ENCODE measurements around the gene POU1F1. TPM values are rescaled to one million over a fixed set of nuclear protein-coding genes. Genes with fewer than 3 reads are reported as not detected.
A peak's percentile ranks its signal among the peaks of the same experiment; 100 is the strongest.

The POU1F1 gene
- total RNA-seq, 1 donor from 2014 or later, result not detected

DNA sequence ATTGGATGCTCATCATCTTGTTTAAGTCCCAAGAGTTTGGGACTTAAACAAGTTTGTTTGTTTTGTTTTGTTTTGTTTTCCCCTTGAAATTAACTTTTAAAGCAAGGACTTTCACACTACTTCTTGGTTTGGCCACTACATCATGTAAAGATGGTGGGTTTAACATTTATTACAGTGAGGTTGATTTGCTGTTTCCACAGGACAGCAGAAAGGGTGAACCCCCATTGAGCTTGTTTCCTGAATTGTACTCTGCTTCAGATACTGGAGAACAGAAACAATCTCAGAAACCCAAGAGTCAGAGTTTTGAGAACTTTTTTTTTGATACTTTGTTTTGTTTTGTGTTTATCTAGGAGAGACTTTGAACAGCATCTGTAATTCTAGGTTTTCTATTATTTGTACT, 6.7 kb downstream of the POU1F1 start:
- Mint-ChIP-seq H3K9me3 (ENCODE audit: unreplicated experiment) (no peaks in the 10 kb centered on the region), H3K36me3 (ENCODE audit: low read depth, unreplicated experiment) (no peaks in the 10 kb centered on the region), H3K27ac (ENCODE audit: unreplicated experiment) (no peak overlapping the region), H3K27me3 (ENCODE audit: unreplicated experiment) (no peaks in the 10 kb centered on the region), H3K4me3 (ENCODE audit: unreplicated experiment) (no peak overlapping the region), H3K4me1 (ENCODE audit: unreplicated experiment) (peaks cover 13% of the 10 kb centered on the region)
- TF ChIP-seq, protein P1, sequence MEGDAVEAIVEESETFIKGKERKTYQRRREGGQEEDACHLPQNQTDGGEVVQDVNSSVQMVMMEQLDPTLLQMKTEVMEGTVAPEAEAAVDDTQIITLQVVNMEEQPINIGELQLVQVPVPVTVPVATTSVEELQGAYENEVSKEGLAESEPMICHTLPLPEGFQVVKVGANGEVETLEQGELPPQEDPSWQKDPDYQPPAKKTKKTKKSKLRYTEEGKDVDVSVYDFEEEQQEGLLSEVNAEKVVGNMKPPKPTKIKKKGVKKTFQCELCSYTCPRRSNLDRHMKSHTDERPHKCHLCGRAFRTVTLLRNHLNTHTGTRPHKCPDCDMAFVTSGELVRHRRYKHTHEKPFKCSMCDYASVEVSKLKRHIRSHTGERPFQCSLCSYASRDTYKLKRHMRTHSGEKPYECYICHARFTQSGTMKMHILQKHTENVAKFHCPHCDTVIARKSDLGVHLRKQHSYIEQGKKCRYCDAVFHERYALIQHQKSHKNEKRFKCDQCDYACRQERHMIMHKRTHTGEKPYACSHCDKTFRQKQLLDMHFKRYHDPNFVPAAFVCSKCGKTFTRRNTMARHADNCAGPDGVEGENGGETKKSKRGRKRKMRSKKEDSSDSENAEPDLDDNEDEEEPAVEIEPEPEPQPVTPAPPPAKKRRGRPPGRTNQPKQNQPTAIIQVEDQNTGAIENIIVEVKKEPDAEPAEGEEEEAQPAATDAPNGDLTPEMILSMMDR (IDR thresholded peaks at IDR 0.05; ENCODE audit: unreplicated experiment), result no peak
- DNase-seq (ENCODE audit: low spot score), result no peak

DNA sequence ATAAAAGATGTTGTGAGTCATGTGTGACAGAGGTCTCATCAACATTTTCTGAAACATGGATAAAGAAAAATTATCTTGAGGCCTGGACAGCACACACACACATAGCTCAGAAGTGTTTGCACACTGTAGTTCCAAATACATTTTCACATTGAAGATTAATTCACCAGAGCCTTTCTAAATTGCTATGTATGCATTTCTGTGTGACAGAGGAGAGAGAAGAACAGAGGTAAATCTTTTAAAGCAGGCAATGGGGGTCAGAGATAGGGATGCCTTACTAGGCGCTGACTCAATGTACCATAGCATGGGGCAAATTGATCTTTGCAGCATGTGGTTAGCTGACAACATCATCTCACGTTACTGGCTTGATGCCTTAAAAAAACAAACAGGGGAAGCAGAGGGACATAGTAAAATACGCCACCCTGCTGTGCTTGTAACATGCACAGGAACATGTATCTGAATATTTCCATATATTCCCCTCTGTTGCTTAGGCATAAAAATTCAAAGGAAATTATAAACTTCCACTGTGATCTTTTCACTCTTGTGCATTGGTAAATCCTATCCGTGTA, 7.7 kb downstream of the POU1F1 start:
- Mint-ChIP-seq H3K9me3 (ENCODE audit: unreplicated experiment) (no peaks in the 10 kb centered on the region), H3K27me3 (ENCODE audit: unreplicated experiment) (no peaks in the 10 kb centered on the region), H3K4me1 (ENCODE audit: unreplicated experiment) (peaks cover 18% of the 10 kb centered on the region), H3K4me3 (ENCODE audit: unreplicated experiment) (no peak overlapping the region), H3K27ac (ENCODE audit: unreplicated experiment) (no peak overlapping the region), H3K36me3 (ENCODE audit: low read depth, unreplicated experiment) (no peaks in the 10 kb centered on the region)
- DNase-seq (ENCODE audit: low spot score), result no peak
- TF ChIP-seq, protein P1 (IDR thresholded peaks at IDR 0.05; ENCODE audit: unreplicated experiment), result no peak

DNA sequence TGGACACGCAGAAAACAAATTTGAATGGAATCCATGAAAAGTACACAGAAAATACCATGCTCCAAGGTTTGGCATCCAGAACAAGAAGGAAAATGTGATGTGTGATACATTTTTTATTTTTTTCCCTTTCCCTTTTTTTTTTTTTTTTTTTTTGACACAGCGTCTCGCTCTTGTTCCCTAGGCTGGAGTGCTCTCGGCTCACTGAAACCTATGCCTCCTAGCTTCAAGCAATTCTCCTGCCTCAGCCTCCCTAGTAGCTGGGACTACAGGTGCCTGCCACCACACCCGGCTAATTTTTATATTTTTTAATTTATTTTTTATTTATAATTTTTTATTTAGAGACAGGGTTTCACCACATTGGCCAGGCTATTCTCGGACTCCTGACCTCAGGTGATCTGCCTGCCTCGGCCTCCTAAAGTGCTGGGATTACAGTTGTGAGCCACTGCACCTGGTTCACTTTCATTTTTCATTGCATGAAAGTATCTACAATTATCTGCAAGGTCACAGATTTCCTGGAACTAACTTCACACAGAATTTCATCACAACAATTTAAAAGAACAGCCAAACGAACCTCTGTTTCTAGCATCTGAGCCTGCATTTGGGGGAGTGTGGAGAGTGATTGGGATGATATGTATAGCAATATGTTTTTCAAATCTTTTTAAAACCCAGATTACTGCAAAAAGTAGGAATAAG, 8.3 kb downstream of the POU1F1 start:
- H3K36me3 Mint-ChIP-seq (ENCODE audit: low read depth, unreplicated experiment), result no peaks in the 10 kb centered on the region
- H3K27me3 Mint-ChIP-seq (ENCODE audit: unreplicated experiment), result no peaks in the 10 kb centered on the region
- no peak for DNase-seq (ENCODE audit: low spot score)
- peaks cover 18% of the 10 kb centered on the region for H3K4me1 Mint-ChIP-seq (ENCODE audit: unreplicated experiment)
- TF ChIP-seq, protein P1 (IDR thresholded peaks at IDR 0.05; ENCODE audit: unreplicated experiment), result no peak
- no peaks in the 10 kb centered on the region for H3K9me3 Mint-ChIP-seq (ENCODE audit: unreplicated experiment)
- H3K4me3 Mint-ChIP-seq (ENCODE audit: unreplicated experiment), result no peak overlapping the region
- no peak overlapping the region for H3K27ac Mint-ChIP-seq (ENCODE audit: unreplicated experiment)

DNA sequence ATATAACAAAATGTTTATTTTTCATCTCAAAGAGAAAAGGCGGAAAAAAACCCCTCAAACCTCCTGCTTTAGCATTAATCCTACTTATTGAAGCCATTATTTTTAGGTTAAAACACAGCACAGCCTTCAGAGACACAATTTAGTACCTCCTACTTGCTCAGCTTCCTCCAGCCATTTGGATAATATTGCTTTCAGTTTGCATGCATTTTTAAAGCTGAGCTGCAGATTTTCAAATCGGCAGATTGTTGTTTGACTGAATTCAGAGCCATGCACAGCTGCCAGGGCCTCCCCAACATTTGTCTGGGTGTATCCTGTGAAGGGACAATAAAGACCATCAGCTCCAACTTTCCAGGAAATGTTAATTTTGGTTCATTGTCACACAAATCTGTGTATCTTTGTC, 14.5 kb downstream of the POU1F1 start:
- TF ChIP-seq, protein P1 (IDR thresholded peaks at IDR 0.05; ENCODE audit: unreplicated experiment), result no peak
- no peaks in the 10 kb centered on the region for H3K9me3 Mint-ChIP-seq (ENCODE audit: unreplicated experiment)
- H3K36me3 Mint-ChIP-seq (ENCODE audit: low read depth, unreplicated experiment), result no peaks in the 10 kb centered on the region
- no peak overlapping the region for H3K27ac Mint-ChIP-seq (ENCODE audit: unreplicated experiment)
- H3K27me3 Mint-ChIP-seq (ENCODE audit: unreplicated experiment), result no peaks in the 10 kb centered on the region
- no peak for DNase-seq (ENCODE audit: low spot score)
- H3K4me3 Mint-ChIP-seq (ENCODE audit: unreplicated experiment), result no peak overlapping the region
- H3K4me1 Mint-ChIP-seq (ENCODE audit: unreplicated experiment), result peaks cover 10% of the 10 kb centered on the region

DNA sequence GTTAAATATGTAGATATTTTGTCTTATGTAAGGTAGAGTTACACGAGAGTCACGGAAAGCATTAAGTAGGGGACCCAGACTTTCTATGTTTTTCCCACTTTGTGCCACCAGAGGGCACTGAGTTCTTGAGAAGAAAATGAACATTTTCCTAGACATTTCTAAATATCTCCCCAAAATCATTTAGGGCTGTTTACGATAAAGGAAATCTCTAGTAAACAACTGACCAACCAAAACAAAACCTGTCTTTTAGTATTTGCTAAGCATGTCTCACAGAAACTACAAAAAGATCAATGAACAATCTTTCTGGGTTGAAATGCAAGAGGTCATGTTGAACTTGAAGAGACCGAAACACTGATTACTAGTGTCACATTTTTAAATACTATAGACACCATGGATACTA, 16.1 kb downstream of the POU1F1 start:
- H3K4me1 Mint-ChIP-seq (ENCODE audit: unreplicated experiment), result peaks cover 10% of the 10 kb centered on the region
- no peaks in the 10 kb centered on the region for H3K27me3 Mint-ChIP-seq (ENCODE audit: unreplicated experiment)
- no peak overlapping the region for H3K4me3 Mint-ChIP-seq (ENCODE audit: unreplicated experiment)
- TF ChIP-seq, protein P1 (IDR thresholded peaks at IDR 0.05; ENCODE audit: unreplicated experiment), result peak; percentile 81
- no peaks in the 10 kb centered on the region for H3K36me3 Mint-ChIP-seq (ENCODE audit: low read depth, unreplicated experiment)
- no peaks in the 10 kb centered on the region for H3K9me3 Mint-ChIP-seq (ENCODE audit: unreplicated experiment)
- H3K27ac Mint-ChIP-seq (ENCODE audit: unreplicated experiment), result no peak overlapping the region
- peak; percentile 63 for DNase-seq (ENCODE audit: low spot score)

Data from endothelial cell (in vitro differentiated cells).